Thyroid gland (tissue), 4 donors: ENCODE results near the gene UBE2E3.

Experiments used
- CTCF ChIP-seq, 6 experiments: fragments of 200-600 bp in 3 of 6; fragments of 450-650 bp in 3 of 6; sonication (generic) in 3 of 6; IDR thresholded peaks; one replicate each; pipeline ENCODE4 v1.5.1; 2016 to 2019; ENCODE audit warnings: antibody characterized with exemption in 6 of 6, mild to moderate bottlenecking in 2 of 6, inconsistent platforms in 1 of 6, moderate library complexity in 1 of 6
- POLR2A ChIP-seq, 2 donors: fragments of 450-650 bp; IDR thresholded peaks; one replicate each; pipeline ENCODE4 v1.6.1; 2017; ENCODE audit warnings: antibody characterized with exemption in 2 of 2, mild to moderate bottlenecking in 2 of 2, moderate library complexity in 1 of 2

GRCh38 chr2:181042706-181043105 lies 62.3 kb downstream of the UBE2E3 start:
- TF ChIP-seq CTCF (IDR thresholded peaks at IDR 0.05) (no peak), POLR2A (IDR thresholded peaks at IDR 0.05) (no peak)
